Activated T-cell treated with anti-CD3 and anti-CD28 coated beads, Interleukin-2, amount 50 U/mL, for 1 hour (primary cell): Measurements from ENCODE around the gene SLC4A9.
"Not testable (repeated sequence)": the region's sequence is repeated elsewhere in the genome, so short reads cannot be mapped to it uniquely, and the experiment has no call there.

Experiments used
- DNase-seq: peaks from one replicate; pipeline ENCODE4 v3.0.0-alpha.2; 2020

The SLC4A9 gene

DNA sequence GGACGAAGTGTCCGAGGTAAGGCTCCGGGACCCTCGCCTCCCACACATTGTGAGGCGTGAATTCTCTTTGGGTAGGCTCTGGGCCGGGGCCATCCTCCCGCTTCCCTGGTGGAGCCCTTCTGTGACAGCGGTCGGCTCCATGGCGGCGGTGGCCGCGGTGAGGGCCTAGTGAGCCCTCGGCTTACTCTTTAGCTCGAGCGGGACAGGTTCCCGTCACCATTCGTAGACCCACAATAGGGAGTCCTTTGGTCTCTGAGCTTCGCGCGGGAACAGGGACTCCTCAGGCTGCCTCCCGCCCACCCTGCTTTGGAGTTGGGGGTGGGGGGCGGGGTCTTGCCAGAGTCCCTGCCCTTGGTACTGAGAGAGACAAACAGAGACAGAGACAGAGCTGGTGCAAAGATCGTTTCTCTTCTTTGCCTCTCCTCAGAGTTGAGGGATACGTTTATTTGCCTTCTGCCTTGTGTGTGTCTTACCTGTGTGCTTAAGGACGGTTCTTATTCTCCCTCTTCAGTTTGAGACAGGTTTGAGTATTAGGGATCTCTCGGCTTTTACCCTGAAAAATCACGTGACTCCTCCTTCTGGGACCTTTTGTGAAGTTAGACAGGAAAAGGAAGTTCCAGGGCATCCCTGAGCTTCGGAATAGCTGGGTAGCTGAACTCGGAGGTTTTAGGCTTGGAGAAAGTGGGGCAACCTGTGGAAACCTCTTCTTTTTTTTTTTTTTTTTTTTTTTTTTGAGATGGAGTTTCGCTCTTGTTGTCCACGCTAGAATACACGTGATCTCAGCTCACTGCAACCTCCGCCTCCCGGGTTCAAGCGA is 42.5 kb downstream of the SLC4A9 start:
- DNase-seq, result peak; percentile 63

DNA sequence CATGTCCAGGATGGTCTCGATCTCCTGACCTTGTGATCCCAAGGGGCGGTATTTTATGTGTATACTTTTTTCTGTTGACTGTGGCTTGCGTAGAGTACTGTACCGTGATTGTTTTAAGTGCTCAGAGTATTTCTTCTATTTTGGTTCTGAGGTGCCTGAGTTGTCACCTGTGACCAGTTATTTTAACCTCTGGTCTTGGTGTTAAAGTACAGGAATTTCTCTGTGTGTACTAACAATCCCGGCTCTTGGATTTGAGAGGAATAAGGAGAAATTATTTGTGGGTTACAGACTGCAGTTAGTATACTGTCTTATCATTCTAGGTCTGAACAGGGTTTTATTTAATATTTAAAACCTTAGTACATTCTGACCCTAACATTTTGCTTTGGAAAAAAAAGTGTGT is 43.6 kb downstream of the SLC4A9 start:
- DNase-seq, result no peak

DNA sequence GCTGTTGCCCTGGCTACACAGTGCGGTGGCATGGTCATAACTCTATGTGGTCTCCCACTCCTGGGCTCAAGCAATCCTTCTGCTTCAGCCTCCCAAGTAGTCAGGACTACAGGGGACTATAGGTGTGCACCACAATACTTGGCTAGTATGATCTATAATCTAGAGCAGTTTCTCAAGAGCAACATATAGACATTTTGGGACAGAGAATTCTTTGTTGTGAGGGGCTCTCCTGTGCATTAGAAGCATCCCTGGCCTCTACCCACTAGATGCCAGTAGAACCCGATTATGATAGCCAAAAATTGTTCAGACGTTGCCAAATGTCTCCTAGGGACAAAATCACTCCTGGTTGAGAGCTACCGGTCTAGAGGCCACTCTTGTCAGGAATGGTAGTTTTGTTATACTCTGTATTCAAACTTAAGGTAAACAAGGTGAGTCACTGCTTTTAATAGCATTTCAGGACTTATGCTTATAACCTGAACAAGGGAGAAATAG is 48.8 kb downstream of the SLC4A9 start:
- DNase-seq, result no peak

DNA sequence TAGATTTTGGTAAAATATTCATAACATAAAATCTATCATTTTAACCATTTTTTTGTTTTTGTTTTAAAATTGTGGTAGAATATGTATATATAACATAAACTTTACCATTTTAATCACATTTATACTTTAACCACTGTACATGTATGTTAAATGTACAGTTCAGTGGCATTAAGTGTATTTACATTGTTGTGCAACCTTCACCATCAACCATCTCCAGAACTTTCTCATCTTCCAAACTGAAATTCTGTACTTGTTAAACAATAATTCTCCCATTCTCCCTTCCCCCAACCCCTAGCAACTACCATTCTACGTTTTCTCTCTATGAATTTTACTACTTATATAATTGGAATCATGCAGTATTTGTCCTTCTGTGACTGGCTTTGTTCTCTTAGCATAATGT is 53.2 kb downstream of the SLC4A9 start:
- DNase-seq, result no peak

DNA sequence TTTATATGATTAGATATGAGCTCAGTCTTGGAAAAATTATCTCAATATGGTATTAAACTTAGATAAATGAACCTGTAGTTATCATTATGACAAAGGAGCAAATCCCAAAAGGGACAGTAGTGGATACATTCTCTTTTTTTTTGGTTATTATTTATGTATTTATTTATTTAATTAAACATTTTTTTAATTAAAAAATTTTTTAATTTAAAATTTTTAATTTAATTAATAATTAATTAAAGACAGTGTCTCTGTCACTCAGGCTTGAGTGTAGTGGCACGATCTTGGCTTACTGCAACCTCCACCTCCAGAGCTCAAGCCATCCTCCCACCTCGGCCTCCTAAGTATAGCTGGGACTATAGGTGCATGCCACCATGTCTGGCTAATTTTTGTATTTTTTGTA is 57.2 kb downstream of the SLC4A9 start:
- no peak for DNase-seq

DNA sequence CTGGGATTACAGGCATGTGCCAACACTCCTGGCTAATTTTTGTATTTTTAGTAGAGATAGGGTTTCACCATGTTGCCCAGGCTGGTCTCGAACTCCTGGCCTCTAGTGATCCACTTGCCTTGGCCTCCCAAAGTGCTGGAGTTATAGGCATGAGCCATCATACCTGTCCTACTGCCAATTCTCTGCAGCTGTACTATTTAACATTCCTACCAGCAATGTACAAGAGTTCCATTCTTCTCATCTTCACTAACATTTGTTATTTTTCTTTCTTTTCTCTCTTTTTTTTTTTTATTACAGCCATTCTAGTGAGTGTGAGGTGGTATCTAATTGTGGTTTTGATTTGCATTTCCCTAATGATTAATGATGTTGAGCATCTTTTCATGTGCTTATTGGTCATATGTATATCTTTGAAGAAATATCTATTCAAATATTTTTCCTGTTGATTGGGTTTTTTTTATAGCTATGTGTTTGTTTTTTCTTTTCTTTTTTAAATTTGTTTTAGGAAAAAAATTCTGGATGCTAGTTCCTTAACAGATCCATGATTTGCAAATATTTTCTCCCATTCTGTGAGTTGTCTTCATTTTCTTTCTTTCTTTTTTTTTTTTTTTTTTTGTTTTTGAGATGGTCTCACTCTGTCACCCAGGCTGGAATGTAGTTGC is 59.0 kb downstream of the SLC4A9 start:
- DNase-seq, result no peak

DNA sequence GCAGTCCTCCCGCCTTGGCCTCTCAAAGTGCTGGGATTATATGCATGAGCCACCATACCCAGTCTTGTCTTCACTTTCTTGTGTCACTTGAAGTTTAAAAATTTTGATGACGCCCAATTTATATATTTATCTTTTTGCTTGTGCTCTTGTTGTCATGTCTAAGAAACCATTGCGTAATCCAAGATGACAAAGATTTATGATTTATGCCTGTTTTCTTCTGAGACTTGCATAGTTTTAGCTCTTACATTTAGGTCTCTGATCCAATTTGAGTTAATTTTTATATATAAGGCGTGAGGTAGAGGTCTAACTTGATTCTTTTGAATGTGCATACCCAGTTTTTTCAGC is 60.2 kb downstream of the SLC4A9 start:
- no peak for DNase-seq

DNA sequence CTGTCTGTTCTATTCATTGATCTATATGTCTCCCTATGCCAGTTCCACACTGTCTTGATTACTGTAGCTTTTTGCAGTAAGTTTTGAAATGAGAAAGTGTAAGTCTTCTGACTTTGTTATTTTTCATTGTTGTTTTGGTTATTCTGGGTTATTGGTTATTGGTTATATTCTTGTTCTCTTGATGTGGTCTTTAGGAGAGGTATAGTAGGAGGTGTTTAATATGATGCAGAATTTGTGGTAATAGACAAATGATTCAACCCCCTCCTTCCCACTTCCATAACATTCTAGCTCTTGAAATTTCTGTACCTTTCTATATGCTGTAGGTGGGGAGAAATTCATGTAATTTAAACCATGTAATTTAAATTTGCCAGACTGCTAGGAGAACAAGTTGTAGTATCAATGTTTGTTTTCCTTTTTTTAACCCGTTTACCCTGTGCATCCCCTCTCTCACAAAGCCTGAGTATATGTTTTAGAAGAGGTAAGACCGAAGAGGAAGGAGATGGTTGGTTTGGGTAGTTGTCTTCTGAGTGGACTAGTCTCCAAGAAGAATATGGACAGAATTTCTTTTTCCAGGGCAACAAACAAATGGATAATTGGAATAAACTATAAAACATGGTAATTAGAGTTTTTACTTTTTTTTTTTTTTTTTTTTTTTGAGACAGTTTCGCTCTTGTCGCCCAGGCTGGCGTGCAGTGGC is 60.8 kb downstream of the SLC4A9 start:
- DNase-seq, result no peak

DNA sequence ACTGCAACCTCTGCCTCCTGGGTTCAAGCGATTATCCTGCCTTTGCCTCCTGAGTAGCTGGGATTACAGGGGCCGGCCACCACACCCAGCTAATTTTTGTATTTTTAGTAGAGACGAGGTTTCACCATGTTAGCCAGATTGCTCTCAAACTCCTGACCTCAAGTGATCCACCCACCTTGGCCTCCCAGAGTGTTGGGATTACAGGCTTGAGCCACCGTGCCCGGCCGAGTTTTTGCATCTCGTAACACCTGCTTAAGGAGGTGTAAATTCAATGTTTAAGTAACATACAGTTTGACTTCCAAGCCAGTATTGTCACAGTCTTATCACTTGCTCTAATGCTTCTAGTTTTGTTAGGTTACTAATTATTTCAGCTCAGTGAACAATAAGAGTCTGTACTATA is 61.4 kb downstream of the SLC4A9 start:
- not testable (repeated sequence) for DNase-seq

DNA sequence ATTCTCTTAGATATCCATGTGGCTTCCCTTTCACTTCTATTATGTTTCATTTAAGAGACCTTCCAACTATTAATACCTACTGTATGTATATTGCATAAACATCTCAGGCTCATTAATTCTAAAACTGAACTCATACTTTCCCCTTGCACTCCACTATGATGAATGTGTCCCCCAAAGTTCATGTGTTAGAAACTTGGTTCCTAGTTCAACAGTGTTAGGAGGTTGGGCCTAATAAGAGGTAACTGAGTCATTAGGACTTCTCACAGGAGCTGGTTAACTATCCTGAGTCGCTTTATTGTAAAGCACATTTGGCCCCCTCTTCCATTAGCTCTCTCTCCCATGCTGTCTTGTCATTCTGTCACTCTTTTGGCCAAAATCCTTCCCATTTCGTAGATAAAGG is 63.6 kb downstream of the SLC4A9 start:
- DNase-seq, result no peak

DNA sequence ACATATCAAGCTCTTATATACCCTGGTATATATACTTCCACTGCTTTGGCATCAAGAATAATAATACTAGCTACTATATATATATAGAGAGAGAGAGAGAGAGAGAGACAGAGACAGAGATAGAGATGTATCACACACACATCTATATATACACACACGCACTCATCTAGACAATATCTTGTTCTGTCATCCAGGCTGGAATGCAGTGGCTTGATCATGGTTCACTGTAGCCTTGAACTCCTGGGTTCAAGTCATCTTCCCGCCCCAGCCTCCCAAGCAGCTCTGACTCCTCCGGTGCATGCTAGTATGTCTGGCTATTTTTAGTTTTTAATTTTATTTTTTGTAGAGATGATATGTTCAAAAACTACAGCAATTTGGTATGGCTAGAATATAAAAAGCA is 64.1 kb downstream of the SLC4A9 start:
- DNase-seq, result no peak
